PC-3 (cell line): ENCODE results near the gene WDFY3.

Experiments
- CTCF ChIP-seq: fragments of 300-600 bp; sonication (generic); conservative IDR thresholded peaks from 2 replicates; pipeline ENCODE4 v1.5.1; 2017; ENCODE audit warnings: antibody characterized with exemption, low read depth, mild to moderate bottlenecking, low read length
- EZH2 ChIP-seq: fragments of 300-600 bp; sonication (generic); IDR thresholded peaks from one replicate; pipeline ENCODE4 v1.6.1; 2017; ENCODE audit warnings: antibody characterized with exemption, mild to moderate bottlenecking, low read length; ENCODE audit not compliant: unreplicated experiment

- TF ChIP-seq CTCF: no peak
- TF ChIP-seq EZH2: no peak
Observed at GRCh38 chr4:84847978-84848377, 118.5 kb downstream of the WDFY3 start.
